NT2/D1 (cell line): Measurements from ENCODE around the gene INPP5D.

Experiments used
- SUZ12 ChIP-seq: IDR thresholded peaks from 2 replicates; pipeline ENCODE4 v1.6.1; 2011; ENCODE audit not compliant: insufficient read length, insufficient read depth; ENCODE audit errors: extremely low read depth
- ZNF274 ChIP-seq: IDR thresholded peaks from 2 replicates; pipeline ENCODE4 v1.6.1; 2011; ENCODE audit warnings: mild to moderate bottlenecking, low read depth, low read length

DNA sequence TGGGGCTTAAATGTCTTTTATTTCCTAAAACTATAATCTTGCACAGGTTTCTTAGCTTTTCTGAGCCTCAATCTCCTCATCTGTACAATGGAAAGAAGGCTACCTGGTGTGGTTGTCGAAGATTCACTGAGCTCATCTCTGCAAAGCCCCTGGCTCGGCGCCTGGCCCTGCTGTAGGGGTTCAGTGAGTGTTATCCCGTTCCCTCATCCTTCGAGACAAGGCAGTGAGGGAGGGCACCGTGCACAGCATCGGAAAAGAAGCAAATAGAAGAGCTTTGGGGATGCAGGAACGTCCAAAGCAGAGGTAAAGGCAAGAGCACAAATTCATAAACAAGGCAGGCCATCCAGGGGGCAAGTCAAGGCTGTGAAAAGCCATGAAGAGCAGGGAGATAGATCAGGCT, 150.1 kb downstream of the INPP5D start:
- no peak for TF ChIP-seq SUZ12
- TF ChIP-seq ZNF274 = no peak
